Amygdala (tissue), 56 donors: ENCODE data around the gene RPLP2.

Experiments used
- DNase-seq, 56 donors: peaks; one replicate each; lab custom pipeline; 2025; lab: John Stamatoyannopoulos, UW

RPLP2 gene

GRCh38 chr11:843818-844692, 34.3 kb downstream of the RPLP2 start:
- DNase-seq, result peak in 5 of 56 donors; percentile 22 to 45 (median 34)

DNA sequence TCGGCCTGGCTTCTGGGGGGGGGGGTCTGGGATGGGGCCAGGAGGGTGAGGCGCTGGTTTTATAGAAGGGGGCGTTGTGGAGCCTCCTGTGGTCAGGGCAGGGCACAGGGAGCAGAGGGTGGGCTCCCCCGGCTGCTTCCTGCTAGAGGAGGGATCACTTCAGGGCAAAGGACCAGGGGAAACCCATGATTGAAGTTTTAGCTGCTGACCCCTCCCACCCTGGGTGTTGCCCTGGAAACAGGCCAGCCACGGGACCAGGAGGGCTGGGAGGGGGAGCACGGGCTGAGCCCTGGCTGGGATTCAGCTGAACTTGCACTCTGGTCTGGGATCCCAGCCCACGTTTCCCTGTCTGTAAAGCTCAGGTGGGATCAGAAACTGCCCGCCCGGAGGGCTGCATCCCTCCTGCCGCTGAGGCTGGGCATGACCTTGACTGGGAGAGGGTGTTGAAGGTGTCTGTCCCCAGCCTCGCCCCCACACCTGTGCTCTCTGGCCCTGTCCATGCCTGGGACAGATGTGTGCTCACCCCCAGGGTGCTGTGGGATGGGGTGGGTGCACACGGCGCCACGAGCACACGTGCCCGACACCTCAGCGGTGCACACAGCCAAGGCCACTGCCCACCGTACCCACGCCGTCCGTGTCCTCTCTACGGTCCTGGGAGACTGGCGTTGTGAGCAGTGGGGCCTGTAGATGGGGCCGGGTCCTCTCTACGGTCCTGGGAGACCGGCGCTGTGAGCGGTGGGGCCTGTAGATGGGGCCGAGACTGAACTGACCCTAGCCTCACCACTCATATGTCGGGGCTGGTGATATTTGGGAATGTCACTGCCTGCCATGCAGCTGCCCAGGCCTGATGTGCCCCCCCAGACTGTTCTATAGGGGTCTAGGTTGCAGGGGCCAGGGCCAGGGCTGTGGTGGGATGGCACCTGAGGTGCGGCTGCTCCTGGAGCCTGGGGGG, 35.2 kb downstream of the RPLP2 start:
- DNase-seq, result peak in 14 of 56 donors; percentile 25 to 57 (median 39)

DNA sequence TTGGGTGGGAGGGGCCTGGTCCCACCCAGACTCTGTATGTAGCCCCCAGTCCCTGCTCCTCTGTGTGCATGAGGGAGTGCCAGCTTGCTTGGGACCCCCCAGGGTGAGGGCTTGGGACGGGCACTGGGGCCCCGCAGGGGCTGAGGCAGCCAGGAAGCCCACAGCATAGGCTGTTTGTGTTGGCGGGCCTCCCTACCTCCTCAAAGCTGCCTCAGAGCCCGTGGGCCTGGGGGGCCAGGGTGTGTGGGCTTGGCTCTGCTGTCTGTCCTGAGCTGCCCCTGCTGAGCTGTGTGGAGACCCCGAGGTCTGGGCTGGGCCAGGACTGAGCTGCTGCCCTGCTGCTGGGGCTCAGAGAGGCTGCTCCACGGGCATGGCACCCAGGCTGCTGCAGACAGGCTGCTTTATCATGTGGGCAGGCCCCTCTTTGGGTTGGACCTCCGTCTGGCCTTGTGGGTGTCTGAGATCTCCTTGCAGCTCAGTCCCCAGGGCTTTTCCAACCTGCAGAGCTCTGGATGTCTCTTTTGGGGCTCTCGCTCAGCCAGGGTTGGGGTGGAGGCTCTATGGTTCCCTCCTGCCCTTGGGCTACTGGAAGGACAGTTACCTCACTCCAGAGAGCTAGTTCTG, 36.2 kb downstream of the RPLP2 start:
- DNase-seq, result no peak

GRCh38 chr11:846496-847098, 36.8 kb downstream of the RPLP2 start:
- no peak for DNase-seq

- no peak for DNase-seq
Observed at GRCh38 chr11:847876-848275, 38.1 kb downstream of the RPLP2 start.

- DNase-seq, result peak in 8 of 56 donors; percentile 20 to 57 (median 31)
Observed at GRCh38 chr11:848380-848931, 38.7 kb downstream of the RPLP2 start.

- DNase-seq, result peak in 3 of 56 donors; percentile 30 to 45 (median 43)
Observed at GRCh38 chr11:849104-849824, 39.5 kb downstream of the RPLP2 start.

GRCh38 chr11:849951-850774, 40.4 kb downstream of the RPLP2 start:
- DNase-seq, result no peak

- no peak for DNase-seq
Observed at GRCh38 chr11:850775-851763, 41.3 kb downstream of the RPLP2 start.

DNA sequence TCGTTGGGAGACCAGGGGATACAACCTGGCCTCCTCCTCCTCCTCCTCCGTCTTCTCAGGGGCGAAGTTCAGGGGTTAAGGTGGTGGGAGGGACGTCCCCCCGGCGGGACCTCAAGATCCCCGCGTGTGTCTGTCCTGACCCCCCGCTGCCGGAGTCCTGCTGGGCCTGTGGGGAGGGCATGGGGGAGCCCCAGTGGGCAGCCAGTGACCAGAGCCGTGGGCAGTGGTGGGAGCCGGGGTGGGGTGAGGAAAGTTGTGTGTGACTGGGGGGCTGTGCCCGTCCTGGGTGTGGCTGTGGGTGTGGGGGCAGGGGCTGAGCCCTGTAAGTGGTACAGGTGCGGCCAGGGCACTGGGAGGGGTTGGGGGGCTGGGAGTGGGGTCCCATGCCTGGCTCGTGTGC, 43.0 kb downstream of the RPLP2 start:
- no peak for DNase-seq

DNA sequence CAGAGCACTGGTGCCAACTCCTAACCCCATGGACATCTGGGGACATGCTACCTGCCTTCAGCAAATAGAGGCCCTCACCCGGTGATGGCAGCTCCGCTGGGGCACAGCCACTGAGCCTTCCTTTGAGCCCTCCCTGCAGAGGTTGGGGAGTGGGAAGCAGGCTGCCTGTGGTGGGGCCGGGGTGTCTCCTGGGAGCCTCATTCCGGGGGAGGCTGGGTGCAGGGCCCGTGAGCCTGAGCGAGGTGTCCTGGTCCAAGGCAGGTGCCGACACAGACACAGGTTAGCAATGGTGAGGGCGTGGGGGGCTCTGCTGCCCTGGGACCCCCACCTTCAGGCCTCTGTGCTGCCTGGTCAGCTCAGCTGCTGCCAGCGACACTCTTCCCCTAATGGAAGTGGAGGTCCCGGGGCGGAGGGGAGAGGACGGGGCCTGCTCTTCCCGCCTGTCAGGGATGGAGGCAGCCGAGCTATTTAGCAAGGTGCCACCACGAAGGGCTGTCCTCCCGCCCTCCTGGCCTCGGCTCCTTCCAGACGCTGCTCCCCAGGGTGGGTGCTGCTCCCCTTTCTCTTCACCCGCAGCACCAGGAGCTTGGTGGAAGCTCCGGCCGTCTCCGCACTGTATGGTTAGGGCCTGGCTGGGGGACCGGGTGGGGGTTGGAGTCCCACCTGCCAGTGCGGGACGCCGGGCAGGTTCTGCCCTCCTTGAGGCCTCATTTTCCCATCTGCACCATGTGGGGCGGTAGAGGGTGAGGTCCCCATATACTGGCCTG, 44.1 kb downstream of the RPLP2 start:
- no peak for DNase-seq

DNA sequence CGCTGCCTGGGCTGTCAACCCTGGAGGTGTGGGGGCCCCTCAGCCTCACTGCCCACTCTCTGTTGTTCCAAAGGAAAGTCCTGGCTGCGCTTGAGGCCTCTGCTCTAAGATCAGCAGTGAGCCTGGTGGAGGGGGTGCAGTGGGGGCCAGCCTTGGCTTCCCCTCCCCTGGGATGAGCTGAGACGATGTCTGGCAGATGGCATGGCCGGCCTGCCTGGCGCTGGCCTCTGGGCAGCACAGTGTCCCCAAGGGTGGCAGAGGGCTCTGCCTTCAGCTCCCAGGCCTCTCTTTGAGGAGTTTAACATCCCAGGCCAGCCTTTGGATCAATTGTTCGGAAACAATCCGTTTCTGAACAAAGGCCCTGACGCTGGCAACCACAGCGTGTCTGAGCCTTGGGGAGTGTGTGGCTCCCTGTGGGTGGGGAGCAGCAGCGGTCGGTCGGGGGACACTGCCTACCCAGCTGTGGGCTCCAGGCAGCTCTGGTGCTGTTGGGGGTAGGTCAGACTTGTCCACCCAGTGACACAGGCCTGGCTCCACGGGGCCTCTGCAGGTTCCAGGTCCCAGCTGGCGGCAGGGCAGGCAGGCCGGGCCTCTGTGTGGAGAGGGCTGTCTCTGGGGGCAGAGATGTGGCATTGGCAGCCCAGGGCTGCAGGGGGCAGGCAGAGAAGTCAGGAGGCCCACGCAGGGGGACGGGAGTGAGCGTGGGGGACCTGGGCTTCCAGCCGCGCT, 45.0 kb downstream of the RPLP2 start:
- no peak for DNase-seq

- no peak for DNase-seq
Observed at GRCh38 chr11:855330-855674, 45.5 kb downstream of the RPLP2 start.

DNA sequence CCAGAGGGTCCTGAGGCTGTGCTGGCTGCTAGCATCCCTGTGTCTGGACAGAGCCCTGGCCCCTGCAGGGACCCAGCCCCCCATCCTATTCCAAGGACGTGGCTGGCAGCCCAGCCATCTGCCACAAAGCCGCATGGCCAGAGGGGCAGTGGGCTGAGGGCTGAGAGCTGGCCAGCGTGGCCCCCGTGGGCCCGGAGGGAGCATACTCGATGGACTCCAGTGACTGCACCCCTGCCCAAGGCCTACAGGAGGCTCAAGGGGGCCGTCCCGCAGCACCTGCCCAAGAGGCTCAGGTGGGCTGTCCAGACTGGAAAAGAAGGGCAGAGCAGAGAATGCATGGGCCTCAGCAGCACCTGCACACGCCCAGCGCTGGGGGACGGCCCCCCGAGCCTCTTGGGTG, 46.0 kb downstream of the RPLP2 start:
- no peak for DNase-seq

- no peak for DNase-seq
Observed at GRCh38 chr11:856397-856796, 46.6 kb downstream of the RPLP2 start.
